HG02623 (cell line): ENCODE data around the gene ZNF629.

Experiments
- ATAC-seq: cut with Tn5 transposase; IDR thresholded peaks from one replicate; pipeline ENCODE4 v1.9.1; 2021; ENCODE audit warnings: moderate library complexity; ENCODE audit not compliant: unreplicated experiment

ZNF629 gene

DNA sequence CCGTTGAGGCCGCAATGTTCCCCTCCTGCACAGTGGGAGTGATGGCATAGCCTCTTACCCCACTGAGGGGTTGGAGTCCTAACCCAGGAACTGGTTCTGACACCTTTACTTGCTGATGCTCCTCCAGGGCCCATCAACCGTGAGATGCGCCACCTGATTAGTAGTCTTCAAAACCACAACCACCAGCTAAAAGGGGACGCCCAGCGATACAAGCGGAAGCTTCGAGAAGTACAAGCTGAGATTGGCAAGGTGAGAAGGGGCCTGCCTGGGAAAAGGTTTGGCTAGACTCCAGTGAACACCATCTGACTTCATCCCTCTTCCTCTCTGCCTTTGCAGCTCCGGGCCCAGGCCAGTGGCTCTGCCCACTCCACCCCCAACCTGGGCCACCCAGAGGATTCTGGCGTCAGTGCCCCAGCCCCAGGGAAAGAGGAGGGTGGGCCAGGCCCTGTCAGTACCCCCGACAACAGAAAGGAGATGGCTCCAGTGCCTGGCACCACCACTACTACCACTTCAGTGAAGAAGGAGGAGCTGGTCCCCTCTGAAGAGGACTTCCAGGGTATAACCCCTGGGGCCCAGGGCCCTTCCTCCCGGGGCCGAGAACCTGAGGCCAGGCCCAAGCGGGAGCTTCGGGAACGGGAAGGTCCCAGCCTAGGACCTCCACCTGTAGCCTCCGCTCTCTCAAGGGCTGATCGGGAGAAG, 19.1 kb downstream of the ZNF629 start:
- no peak for ATAC-seq

DNA sequence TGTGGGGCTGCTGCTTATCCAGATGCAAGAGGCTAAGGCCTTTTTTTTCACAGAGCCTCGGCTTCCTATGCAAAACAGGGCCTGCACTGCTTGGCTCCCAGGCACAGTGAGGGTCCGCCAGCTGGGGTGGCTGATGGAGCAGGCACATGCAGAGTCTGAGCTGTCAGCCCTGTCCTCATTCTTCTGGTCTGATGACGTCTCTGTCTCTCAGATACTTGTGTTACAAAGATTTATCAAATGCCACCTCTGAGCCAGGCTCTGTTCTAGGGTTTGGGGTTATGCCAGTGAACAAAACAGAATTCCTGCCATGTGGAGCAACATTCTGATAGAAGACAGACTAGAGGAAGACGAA, 20.1 kb downstream of the ZNF629 start:
- ATAC-seq: no peak

DNA sequence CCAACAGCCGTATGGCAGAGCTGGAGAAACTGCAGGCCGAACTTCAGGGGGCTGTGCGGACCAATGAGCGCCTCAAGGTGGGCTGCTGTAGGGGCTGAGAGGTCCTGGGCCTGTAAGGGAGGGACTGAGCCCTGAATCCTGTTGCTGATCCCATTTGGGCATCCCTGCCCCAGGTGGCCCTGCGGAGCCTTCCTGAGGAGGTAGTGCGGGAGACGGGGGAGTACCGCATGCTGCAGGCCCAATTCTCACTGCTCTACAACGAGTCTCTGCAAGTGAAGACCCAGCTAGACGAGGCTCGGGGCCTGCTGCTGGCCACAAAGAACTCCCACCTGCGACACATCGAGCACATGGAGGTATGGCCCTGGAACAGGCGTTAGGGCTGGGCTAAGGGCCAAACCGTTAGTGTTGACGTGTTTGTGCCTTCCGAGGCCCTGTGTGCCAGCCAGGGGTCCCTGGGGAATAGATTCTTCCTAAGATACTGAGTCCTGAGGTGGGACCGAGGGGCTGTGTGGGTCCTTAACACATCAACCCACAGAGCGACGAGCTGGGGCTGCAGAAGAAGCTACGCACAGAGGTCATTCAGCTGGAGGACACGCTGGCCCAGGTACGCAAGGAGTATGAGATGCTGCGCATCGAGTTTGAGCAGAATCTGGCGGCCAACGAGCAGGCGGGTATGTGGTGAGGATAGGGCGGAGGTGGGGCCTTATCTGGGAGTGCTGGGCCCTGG, 20.6 kb downstream of the ZNF629 start:
- no peak for ATAC-seq

DNA sequence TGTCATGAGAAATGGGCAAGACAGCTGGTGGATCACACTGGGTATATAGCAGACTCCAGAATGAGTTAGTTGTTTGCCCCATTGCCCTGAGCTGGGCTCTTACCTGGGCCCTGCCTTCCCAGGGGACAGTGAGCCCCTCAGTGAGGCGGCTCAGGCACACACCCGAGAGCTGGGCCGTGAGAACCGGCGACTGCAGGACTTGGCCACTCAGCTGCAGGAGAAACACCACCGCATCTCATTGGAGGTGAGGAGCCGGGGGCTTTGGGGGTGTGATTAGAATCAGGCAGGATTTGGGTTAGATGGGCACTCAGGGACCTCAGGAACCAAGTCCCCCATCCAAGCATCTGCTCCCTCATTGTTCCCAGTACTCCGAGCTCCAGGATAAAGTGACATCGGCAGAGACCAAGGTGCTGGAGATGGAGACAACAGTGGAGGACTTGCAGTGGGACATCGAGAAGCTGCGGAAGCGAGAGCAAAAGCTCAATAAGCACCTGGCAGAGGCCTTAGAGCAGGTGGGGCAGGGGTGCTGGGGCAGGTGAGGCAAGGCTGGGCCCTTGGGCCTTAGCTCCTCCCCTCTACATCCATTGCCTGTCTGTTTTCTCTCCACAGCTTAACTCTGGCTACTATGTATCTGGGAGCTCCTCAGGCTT, 22.1 kb downstream of the ZNF629 start:
- no peak for ATAC-seq

DNA sequence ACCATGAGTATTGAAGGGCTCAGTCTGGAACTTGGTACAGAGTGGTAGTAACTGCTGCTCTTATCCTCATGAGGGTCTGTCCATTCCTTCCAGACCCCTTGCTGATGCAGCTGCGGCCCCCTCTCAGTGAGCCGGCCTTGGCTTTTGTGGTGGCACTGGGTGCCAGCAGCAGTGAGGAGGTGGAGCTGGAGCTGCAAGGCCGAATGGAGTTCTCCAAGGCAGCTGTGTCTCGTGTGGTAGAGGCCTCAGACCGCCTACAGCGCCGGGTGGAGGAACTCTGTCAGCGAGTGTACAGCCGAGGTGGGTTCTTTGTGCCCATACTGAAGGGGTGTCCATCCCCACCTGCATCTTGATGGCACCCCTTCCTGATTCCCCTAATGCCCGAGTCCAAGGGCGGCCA, 22.9 kb downstream of the ZNF629 start:
- no peak for ATAC-seq

DNA sequence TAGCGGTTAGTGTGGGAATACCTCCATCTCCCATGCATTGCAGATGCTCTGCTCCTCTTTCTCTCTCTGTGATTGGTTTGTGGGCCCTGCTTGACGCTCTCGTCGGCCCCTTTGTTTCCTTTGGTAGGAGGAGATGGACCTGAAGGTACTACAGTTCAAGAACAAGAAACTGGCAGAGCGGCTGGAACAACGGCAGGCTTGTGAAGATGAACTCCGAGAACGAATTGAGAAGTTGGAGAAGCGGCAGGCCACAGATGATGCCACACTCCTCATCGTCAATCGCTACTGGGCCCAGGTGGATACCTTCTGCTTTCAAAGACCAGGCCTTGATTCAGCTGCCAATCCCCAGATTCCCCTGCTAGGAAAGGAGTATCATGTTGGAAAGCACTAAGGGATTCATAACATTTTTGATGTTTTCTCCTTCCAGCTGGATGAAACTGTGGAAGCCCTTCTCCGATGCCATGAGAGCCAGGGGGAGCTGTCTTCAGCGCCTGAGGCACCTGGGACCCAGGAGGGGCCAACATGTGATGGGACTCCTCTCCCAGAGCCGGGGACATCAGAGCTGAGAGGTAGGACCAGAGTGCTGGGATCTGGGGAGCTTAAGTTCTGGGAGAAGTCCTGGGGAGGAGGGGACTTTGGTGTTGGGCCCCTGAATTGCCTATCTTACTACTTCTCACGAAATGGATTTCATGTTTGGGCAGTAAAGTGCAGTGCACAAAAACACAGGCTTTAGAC, 23.8 kb downstream of the ZNF629 start:
- no peak for ATAC-seq

DNA sequence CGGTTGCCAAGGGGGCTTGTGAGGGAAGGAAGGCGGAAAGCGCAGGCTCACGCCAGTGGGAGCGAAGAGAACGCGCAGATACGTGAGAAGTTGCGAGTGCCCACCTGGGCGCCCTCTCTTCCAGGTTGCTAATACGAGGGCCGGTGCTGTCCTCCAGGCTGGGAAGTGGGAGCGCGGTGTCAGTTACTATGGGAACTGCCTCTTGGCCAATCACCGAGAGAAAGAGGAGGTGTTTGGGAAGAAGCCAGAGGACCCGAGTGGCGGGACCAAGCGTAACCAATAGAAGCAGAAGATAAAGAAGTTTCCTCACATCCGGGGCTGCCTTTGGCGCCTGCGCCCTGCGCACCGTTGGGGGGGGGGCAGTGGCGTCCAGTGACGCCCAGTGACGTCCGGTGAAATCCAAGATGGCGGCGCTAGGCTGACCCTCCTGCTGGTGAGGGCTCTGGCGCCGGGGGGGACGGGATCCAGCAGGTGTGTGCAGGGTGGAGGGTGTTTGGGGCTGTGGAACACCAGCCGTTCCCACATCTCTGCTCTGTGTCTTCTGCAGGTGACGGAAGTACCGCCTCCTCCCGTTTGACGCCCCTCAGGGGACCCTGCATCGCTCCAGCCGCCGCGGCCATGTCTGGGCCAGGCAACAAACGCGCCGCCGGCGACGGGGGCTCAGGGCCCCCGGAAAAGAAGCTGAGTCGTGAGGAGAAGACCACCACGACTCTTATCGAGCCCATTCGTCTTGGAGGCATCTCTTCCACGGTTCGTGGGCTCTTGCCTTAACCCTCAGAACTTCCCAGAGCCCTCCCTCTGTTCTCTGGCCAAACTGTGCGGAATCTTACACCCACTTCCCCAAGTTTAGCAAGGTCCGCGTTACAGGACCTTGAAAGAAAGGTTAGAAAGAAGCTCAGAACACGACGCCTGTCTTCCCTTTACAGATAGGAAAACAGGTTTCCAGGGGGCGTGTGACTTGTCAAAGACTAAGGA, 24.8 kb downstream of the ZNF629 start, which contains the start of the genes CFAP119 and RNF40:
Gene CFAP119, minus strand, starts transcription at position 135 of the 975 bp plus-strand sequence. CDS start 314 bp downstream, outside the sequence.
Gene RNF40, plus strand, starts transcription at position 395 of the 975 bp plus-strand sequence. Its CDS starts 224 bp downstream, at position 619.
- peak; percentile 83 for ATAC-seq

DNA sequence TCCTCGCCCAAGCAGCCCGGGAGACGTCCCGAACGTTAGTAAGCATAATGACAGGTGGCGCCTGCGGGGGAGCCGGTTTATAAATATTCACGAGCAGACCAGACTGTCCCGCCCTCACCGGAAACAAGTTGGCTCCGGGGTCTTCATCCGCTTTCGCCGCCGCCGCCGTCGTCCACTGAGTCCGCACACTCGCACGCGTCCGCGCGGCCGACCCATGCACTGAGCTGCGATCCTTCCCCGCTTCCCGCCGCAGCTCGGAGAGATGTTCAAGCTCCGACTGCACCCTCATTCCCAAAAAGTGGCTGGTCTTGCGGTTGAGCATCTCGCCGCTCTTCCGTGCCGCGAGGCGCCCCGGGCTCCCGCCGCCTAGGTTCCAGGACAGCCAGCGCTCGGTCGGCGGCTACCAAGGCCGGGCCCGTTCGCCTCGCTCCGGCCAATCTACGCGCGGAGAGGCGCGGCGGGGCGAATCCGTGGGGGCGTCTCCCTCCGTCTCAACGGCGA, 25.5 kb downstream of the ZNF629 start:
- ATAC-seq: no peak

DNA sequence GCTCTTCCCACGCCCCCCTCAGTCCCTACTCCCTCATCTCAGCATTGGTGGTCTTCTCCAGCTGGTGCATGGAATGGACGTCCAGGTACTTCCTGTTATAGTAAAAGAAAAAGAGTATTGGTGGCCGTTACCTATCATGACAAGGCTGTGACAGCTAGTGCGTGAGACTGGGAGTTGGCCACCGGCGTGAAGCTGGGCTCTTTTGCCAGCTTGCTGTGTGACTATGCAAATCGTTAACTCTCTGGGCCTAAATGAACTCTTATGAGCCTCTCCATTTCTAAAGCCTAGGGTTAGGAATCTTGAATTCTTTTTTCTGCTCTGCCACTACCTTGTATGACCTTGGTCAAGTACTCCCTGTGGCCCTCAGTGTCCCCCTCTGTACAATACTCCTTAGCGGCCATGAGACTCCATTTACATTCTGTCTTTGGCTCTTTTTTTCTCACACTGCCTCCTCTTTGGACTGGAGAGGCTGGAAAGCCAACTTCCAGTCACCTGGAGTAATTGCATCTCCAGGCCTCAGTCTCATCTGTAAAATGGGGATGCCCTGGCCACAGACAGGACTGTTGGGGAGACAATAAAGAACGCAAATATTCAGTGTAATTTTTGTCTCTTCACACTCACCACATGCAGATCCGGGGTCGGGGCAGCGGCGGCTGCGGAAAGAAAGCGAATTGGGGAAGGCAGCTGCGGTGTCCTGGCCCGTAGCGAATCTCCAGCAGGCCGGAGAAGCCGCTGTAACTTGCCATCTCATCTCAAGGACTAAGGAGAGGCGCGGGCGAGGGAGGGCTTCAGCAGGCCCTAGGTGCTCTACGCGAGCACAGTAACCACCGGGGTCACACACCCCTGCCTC, 26.2 kb downstream of the ZNF629 start:
- no peak for ATAC-seq

DNA sequence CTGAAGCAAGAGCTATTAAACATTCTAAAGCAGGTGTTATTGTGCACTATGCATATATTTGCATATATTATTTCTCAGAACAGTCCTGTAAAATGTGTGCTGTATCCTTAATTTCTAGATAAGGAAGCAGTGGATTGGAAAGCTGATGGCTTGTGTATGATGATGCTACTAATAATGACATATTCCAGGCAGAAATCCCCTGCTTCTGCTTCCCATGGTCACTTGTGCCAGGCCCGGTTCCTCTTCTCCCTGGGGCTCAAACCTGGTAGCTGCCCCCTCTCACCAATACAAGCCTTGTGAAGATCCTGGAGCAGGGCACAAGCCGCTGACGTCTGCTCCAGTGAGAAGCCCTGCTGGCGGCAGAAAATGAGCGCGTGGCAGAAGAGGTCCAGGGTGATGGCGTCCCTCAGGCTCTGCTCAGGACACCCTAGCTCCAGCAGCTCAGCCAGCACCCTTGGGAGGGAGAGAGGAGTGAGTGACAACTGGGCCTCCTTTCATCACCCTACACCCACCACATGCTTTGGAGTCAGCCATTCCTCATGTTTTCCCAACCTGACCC, 26.9 kb downstream of the ZNF629 start:
- ATAC-seq: no peak

DNA sequence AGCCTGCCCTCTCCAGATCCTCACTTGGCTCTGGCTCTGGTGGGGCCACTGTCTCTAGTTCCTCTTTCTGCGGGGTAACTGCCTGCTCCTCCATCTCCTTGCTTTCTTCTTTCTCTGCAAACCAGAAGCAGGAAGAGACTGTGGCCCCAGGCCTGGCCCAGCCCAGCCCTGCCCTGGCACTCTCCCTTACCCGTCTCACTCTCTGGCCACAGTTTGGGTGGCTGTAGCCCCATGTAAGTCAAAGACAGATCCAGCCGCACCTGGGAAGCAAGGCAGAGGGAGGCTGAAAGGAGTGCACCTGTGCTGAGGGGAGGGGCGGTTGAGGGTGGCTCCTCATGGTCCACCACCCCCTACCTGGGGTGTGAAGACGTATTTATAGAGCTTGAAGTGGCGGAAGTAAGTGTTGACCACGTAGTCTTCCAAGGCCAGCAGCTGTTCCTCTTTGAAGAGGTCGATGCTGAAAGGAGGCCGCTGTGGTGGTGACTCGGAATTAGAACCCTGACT, 28.0 kb downstream of the ZNF629 start:
- no peak for ATAC-seq

DNA sequence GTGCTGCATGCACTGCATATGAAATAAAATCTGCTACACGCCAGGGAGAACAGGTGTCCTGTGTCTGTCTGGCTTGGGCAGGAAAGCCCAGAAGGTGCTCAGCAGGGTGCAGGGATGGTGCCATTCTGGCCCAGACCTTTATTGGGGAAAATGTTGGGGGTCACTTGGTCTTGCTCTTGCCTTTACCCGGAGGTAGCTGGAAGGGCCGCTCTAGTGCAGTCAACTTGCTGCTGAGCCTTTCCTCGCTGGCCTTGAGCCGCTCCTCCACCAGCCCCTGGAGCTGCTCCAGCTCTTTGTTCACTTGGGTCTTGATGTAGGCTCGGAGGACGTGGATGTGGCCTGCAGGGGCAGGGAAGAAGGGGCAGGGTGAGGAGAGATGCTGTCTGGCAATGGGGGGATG, 29.7 kb downstream of the ZNF629 start:
- no peak for ATAC-seq

DNA sequence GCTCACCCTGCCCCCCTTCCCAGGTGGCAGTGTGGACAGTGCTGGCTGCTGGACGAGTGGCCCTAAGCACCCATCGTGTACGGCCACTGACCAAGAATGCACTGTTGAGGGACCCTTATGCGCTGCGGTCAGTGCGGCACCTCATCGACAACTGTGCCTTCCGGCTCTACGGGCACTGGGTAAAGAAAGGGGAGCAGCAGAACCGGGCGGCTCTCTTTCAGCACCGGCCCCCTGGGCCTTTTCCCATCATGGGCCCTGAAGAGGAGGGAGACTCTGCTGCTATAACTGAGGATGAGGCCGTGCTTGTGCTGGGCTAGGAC, 30.3 kb downstream of the ZNF629 start:
- no peak for ATAC-seq

DNA sequence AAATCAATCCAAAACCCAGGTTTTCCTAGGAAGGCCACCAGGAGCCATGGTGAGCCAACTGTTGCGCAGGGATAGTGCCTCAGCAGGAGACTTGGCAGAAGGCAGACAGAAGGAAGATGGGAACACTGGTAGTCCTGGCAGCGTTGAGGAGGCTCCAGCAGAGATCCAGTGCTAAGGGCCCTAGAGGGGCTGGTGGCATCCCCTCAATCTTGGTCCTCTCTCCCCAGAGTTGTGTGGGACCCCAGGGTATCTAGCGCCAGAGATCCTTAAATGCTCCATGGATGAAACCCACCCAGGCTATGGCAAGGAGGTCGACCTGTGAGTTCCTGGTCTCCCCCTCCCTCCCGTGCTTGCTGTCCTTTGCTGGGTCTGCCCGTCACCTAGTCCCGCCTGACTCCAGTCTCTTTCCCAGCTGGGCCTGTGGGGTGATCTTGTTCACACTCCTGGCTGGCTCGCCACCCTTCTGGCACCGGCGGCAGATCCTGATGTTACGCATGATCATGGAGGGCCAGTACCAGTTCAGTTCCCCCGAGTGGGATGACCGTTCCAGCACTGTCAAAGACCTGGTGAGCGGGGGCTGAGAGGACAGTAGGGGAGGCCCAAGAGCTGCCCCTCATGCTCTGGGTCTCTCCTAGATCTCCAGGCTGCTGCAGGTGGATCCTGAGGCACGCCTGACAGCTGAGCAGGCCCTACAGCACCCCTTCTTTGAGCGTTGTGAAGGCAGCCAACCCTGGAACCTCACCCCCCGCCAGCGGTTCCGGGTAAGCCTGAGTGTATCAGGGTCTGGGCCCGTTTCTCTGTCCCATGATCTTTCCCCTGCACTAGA, 30.8 kb downstream of the ZNF629 start:
- no peak for ATAC-seq

DNA sequence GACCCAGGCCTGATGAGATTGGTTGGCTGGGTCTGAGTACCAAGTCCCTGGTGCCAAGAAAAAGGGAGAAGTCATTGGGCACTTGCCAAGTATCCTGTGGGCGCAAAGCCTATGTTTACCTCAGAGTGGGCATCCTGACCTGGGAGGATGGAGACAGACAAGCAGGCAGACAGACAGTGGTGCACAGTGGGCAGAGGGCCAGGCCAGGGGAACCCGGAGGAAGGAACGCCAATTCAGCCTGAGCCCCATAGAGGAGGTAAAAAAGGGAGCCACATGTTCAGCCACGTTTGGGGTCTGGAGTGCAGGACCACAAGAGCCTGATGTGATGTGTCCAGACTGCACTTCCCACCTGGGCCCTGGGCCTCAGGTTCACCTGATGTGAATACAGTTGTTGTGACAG, 33.4 kb downstream of the ZNF629 start:
- no peak for ATAC-seq

DNA sequence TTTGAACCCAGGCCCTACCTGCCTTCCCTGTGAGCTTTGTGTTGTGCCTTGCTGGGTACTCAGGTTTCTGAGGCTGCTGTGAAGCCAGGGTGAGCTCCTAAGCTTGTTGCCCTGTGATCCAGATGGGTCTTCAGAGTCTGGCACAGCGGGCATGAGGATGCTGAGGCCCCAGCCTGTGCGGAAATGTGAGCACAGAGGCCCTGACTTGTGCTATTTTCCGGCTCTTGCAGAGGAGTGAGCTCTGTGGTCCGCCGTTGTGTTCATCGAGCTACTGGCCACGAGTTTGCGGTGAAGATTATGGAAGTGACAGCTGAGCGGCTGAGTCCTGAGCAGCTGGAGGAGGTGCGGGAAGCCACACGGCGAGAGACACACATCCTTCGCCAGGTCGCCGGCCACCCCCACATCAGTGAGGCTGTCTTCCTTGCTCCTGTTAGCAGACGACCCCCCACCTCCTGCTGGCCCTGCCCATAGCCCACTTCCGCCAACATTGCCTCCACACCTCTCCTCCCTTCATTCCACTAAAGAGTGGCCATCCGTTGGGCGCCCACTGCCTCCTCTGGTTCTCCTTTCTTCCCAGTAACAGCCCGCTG, 36.0 kb downstream of the ZNF629 start:
- no peak for ATAC-seq

DNA sequence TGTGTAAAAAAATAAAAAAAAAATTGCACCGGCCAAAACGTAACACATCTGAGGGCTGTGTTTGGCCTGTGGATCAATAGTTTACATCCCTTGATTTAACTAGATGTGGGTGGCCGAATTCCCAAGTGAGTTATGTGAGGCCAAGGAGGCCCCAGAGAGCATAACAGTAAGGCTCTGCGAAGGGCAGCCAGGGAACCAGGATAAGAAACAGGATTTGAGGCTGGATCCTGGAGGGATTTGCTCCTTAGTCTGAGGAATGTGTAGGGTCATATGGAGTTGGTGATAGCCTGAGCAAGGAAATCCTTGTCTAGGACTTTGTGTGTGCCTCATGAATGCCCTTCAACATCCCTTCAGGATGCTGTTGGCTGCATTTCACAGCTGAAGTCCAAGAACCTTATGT, 36.8 kb downstream of the ZNF629 start:
- ATAC-seq: no peak
